ENCODE measurements around the gene TBX6. TPM values are rescaled to one million over a fixed set of nuclear protein-coding genes. Genes with fewer than 3 reads are reported as not detected.
A peak's percentile ranks its signal among the peaks of the same experiment; 100 is the strongest.

The TBX6 gene
- total and polyA plus RNA-seq, 2 donors (not counting 3 experiments of a cell fraction or from before 2014, with no cell fraction given) = 0.40 to 0.60 TPM

- POLR2A ChIA-PET = interaction anchor here (0.5 kb wide), 1 partner anchor 514 kb away, joined by 6 read pairs; no protein-coding TSS in a partner anchor
- dilution Hi-C loops (cut with MboI; ENCODE audit: extremely low pct_ligation_motif_present, low sequenced_read_pairs) = no loop called here
Observed at GRCh38 chr16:30122604-30123160, 31.0 kb upstream of the TBX6 start.

GRCh38 chr16:30121741-30122571 is 30.2 kb upstream of the TBX6 start:
- intact Hi-C loops (cut with micrococcal nuclease) = loop anchor here (1.0 kb wide), 1 partner anchor 30 kb away; no protein-coding TSS in a partner anchor
- peak; percentile 46 for TF ChIP-seq POLR2AphosphoS5 (IDR thresholded peaks at IDR 0.05; ENCODE audit: insufficient read depth, low read depth, low read length)
- no peak for TF ChIP-seq POLR2A (IDR thresholded peaks at IDR 0.05; ENCODE audit: low read depth, low read length)
- no peak for TF ChIP-seq FOS (IDR thresholded peaks at IDR 0.05; ENCODE audit: borderline replicate concordance, insufficient read depth, low read length)
- no peak for TF ChIP-seq EZH2 (IDR thresholded peaks at IDR 0.05; ENCODE audit: borderline replicate concordance, low read depth, low read length, severe bottlenecking)
- TF ChIP-seq CTCF (IDR thresholded peaks at IDR 0.05; ENCODE audit: extremely low read depth in 1 of 2, insufficient read depth in 1 of 2, low read depth in 1 of 2, low read length in 2 of 2) = no peak
- no peak for TF ChIP-seq MYC (IDR thresholded peaks at IDR 0.05; ENCODE audit: low read depth, low read length)
- TF ChIP-seq GATA2 (IDR thresholded peaks at IDR 0.05; ENCODE audit: insufficient read depth, insufficient read length, low read depth, low read length) = no peak
- TF ChIP-seq, protein P1, sequence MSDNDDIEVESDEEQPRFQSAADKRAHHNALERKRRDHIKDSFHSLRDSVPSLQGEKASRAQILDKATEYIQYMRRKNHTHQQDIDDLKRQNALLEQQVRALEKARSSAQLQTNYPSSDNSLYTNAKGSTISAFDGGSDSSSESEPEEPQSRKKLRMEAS (IDR thresholded peaks at IDR 0.05; ENCODE audit: insufficient read depth, insufficient read length) = peak; percentile 89
- TF ChIP-seq JUN (IDR thresholded peaks at IDR 0.05; ENCODE audit: borderline replicate concordance, insufficient read depth, insufficient read length, low read depth) = no peak
- H3K27ac ChIP-seq (ENCODE audit: insufficient read depth, low read depth, low read length) = peak overlapping the region; percentile 50
- H3K79me2 ChIP-seq (ENCODE audit: control insufficient read depth, insufficient read depth, low read length) = peaks cover 5% of the 10 kb centered on the region
- peak overlapping the region; percentile 79 for H3K4me2 ChIP-seq (ENCODE audit: insufficient read depth, low read length)
- H3K4me3 ChIP-seq (replicated peaks in 1 of 3; ENCODE audit: insufficient read depth in 1 of 3, low read depth in 1 of 3, low read length in 3 of 3) = peak overlapping the region; percentile 65 to 96 (median 75)
- peaks cover 13 to 22% of the 10 kb centered on the region in 2 experiments for H3K36me3 ChIP-seq (ENCODE audit: control insufficient read depth in 2 of 2, extremely low read depth in 1 of 2, insufficient read depth in 2 of 2, low read length in 2 of 2)
- no peaks in the 10 kb centered on the region for H3K27me3 ChIP-seq (ENCODE audit: control insufficient read depth in 2 of 2, insufficient read depth in 2 of 2, low read length in 2 of 2)
- CTCF ChIA-PET = interaction anchor here (0.6 to 1.7 kb wide), 3 partner anchors 10 to 82 kb away, joined by 3 to 7 read pairs (median 6); partner anchors contain the start of gene TBX6
- H3K9me1 ChIP-seq (replicated peaks; ENCODE audit: control insufficient read depth, extremely low read depth, insufficient read depth, low read length) = no peaks in the 10 kb centered on the region
- H2AFZ ChIP-seq (ENCODE audit: low read depth, low read length) = peak overlapping the region; percentile 53
- no peaks in the 10 kb centered on the region for H4K20me1 ChIP-seq (replicated peaks; ENCODE audit: control insufficient read depth, extremely low read depth, insufficient read depth, low read length)
- H3K4me1 ChIP-seq (ENCODE audit: control insufficient read depth, extremely low read depth, insufficient read depth, low read length) = peaks cover 14% of the 10 kb centered on the region
- H3K9me3 ChIP-seq (replicated peaks; ENCODE audit: control insufficient read depth, insufficient read depth, low read length) = no peaks in the 10 kb centered on the region
- peak; percentile 96 for FAIRE-seq
- POLR2A ChIA-PET = interaction anchor here (0.5 kb wide), 1 partner anchor 515 kb away, joined by 6 read pairs; no protein-coding TSS in a partner anchor
- H3K9ac ChIP-seq (replicated peaks; ENCODE audit: extremely low read depth, insufficient read depth, low read length) = peak overlapping the region; percentile 62
- peak; percentile 77 for DNase-seq (ENCODE audit: low read depth, low spot score)
- dilution Hi-C loops (cut with MboI; ENCODE audit: extremely low pct_ligation_motif_present, low sequenced_read_pairs) = no loop called here
- TSS peak; percentile 15 for BruUV-seq (replicated peaks)

More at GRCh38 chr16:30122604-30123160, 31.0 kb upstream of the TBX6 start:
- no TSS peak for BruUV-seq (replicated peaks)
- no peaks in the 10 kb centered on the region for H3K27me3 ChIP-seq (ENCODE audit: control insufficient read depth in 2 of 2, insufficient read depth in 2 of 2, low read length in 2 of 2)
- H3K36me3 ChIP-seq (ENCODE audit: control insufficient read depth in 2 of 2, extremely low read depth in 1 of 2, insufficient read depth in 2 of 2, low read length in 2 of 2) = peaks cover 9 to 15% of the 10 kb centered on the region in 2 experiments
- H4K20me1 ChIP-seq (replicated peaks; ENCODE audit: control insufficient read depth, extremely low read depth, insufficient read depth, low read length) = no peaks in the 10 kb centered on the region
- peak overlapping the region; percentile 53 for H2AFZ ChIP-seq (ENCODE audit: low read depth, low read length)
- H3K4me2 ChIP-seq (ENCODE audit: insufficient read depth, low read length) = peak overlapping the region; percentile 79
- no peaks in the 10 kb centered on the region for H3K9me3 ChIP-seq (replicated peaks; ENCODE audit: control insufficient read depth, insufficient read depth, low read length)
- CTCF ChIA-PET = interaction anchor here (1.1 kb wide), 2 partner anchors 10 to 31 kb away, joined by 4 to 7 read pairs; partner anchors contain the start of gene TBX6
- H3K9ac ChIP-seq (replicated peaks; ENCODE audit: extremely low read depth, insufficient read depth, low read length) = peak overlapping the region; percentile 62
- TF ChIP-seq EZH2 (IDR thresholded peaks at IDR 0.05; ENCODE audit: borderline replicate concordance, low read depth, low read length, severe bottlenecking) (no peak), POLR2AphosphoS5 (IDR thresholded peaks at IDR 0.05; ENCODE audit: insufficient read depth, low read depth, low read length) (no peak), POLR2A (IDR thresholded peaks at IDR 0.05; ENCODE audit: low read depth, low read length) (peak; percentile 50)
- H3K9me1 ChIP-seq (replicated peaks; ENCODE audit: control insufficient read depth, extremely low read depth, insufficient read depth, low read length) = no peaks in the 10 kb centered on the region
- H3K4me1 ChIP-seq (ENCODE audit: control insufficient read depth, extremely low read depth, insufficient read depth, low read length) = peaks cover 14% of the 10 kb centered on the region
- H3K79me2 ChIP-seq (ENCODE audit: control insufficient read depth, insufficient read depth, low read length) = peaks cover 5% of the 10 kb centered on the region
- DNase-seq (ENCODE audit: low read depth, low spot score) (peak; percentile 39), FAIRE-seq (no peak)
- intact Hi-C loops (cut with micrococcal nuclease) = loop anchor here (1.0 kb wide), 2 partner anchors 26 to 30 kb away; partner anchors contain the start of gene YPEL3
- peak overlapping the region; percentile 65 to 96 (median 75) for H3K4me3 ChIP-seq (replicated peaks in 1 of 3; ENCODE audit: insufficient read depth in 1 of 3, low read depth in 1 of 3, low read length in 3 of 3)
- peak overlapping the region; percentile 50 for H3K27ac ChIP-seq (ENCODE audit: insufficient read depth, low read depth, low read length)
